Left forelimb (tissue), 1 donor: ENCODE data around the gene MED26.
A peak's percentile ranks its signal among the peaks of the same experiment; 100 is the strongest.
"Not testable (repeated sequence)": the region's sequence is repeated elsewhere in the genome, so short reads cannot be mapped to it uniquely, and the experiment has no call there.

Source experiments
- DNase-seq: peaks from one replicate; pipeline ENCODE4 v3.0.0-alpha.2; 2018; ENCODE audit warnings: low spot score

The MED26 gene

DNA sequence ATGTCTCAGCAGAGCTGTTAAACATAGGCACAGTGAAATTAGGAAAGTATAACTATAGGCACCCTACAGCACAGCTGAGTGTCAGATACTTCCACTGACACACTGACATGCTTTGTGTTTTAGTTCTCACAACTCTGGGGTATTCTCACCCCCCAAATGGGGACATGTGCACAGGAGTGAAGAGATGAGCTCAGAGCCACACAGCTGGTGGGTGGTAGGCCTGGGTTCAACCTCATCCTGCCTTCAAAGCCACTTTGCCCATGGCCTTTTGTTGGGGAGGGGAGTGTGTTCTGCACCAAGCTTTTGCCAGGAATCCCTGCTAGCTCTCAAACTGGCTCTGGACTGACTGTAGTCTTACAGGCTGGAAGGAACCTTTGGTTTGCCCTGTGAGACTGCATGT, 54.1 kb downstream of the MED26 start:
- DNase-seq = no peak

- DNase-seq = no peak
Observed at GRCh38 chr19:16573296-16573695, 54.7 kb downstream of the MED26 start.

DNA sequence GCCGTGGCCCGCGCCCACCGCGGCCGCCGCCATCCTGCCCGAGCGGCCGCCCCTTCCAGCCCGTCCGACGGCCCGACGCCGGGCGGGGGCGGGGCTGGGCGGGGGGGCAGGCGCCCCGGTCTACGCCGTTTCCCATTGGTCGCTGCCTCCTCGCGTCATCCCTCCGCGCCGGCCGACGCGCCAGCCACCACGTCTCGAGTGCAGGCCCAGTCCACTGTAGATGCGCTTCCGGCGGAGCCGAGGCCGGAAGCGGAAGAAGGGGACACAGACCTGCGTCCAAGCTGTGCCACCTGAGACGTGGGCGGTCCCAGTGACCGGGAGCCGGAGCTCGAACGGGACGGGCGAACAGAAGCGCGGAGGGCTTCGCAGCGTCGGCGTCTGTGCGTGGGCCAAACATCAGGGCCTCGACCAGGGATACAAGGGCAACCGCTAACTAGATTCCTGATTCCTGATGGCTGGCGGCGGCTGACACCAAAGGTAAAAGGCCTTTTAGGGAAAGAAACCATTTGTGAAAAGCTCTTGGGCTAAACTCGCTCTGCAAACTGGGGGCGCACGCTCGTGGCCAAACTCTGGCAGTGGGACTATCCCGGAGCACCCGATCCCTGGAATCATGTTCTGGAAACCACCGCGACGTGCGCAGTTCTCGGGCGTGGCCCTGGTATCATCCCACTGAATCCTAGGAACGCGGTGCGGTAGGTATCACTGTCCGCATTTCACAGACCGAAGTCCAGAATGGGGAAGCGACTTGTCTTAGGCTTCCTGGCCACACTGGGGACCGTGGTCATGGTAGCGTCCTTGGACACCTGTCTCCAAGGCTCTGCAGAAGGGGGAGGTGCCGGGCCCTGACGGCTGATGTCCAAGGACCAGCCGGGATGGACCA, 55.4 kb downstream of the MED26 start, which contains the start of gene SLC35E1:
Gene SLC35E1, minus strand, starts transcription at position 84 of the 880 bp plus-strand sequence. Its CDS starts 51 bp downstream, at position 33.
- peak; percentile 98 for DNase-seq

DNA sequence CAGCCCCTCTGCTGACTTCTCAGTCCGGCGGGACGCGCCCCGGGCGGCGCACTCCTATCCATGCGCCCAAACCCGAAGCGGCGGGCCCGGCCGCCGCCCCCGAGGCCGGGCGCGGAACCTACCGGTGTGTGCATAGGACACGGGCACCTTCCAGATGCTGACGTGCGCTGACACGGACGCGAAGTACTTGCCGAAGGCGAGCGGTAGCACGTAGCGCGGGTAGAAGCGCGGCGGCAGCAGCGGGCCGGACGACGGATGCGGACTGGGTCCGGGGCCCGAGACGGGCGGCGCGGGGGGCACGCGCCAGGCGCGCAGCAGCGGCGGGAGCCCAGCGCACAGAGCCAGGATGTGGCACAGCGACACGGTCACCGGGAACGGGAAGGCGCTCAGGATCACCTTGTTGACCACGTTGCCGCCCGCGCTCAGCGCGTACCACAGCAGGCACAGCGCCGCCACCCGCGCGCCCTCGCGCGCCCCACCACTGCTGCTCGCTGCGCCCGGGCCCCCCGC, 56.1 kb downstream of the MED26 start:
- DNase-seq = no peak

GRCh38 chr19:16571283-16571682, 56.7 kb downstream of the MED26 start:
- no peak for DNase-seq

DNA sequence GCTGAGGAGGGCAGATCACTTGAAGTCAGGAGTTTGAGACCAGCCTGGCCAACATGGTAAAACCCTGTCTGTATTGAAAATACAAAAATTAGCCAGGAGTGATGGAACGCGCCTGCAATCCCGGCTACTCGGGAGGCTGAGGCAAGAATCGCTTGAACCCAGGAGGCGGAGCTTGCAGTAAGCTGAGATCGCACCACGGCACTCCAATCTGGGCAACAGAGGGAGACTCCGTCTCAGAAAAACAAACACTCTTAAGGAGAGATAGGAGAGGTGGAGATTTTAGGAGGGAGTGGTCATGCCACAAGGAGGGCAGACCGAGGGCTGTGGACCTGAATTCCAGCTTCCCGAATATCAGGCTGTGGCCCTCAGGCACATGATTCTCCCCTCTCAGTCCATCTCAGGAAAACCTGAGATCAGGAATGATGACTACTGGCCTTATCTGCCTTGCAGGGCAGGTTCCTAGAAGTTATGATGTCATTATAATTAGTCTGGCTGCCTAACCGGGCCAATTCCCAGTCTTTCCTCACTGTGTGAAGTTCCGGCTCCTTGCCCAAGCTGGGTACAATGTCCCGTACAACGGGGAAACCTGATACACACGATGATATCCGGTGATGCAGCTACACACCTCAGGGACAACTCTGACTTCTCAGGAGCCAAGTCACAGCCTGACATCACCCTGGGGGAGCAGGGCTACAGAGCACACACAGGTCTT, 58.2 kb downstream of the MED26 start:
- no peak for DNase-seq

GRCh38 chr19:16566702-16567101, 61.3 kb downstream of the MED26 start:
- no peak for DNase-seq

- DNase-seq = no peak
Observed at GRCh38 chr19:16566161-16566560, 61.8 kb downstream of the MED26 start.

GRCh38 chr19:16564842-16565241, 63.2 kb downstream of the MED26 start:
- no peak for DNase-seq

GRCh38 chr19:16562608-16563025, 65.4 kb downstream of the MED26 start:
- no peak for DNase-seq

- DNase-seq = no peak
Observed at GRCh38 chr19:16561382-16561781, 66.6 kb downstream of the MED26 start.

- no peak for DNase-seq
Observed at GRCh38 chr19:16559780-16560276, 68.2 kb downstream of the MED26 start.

DNA sequence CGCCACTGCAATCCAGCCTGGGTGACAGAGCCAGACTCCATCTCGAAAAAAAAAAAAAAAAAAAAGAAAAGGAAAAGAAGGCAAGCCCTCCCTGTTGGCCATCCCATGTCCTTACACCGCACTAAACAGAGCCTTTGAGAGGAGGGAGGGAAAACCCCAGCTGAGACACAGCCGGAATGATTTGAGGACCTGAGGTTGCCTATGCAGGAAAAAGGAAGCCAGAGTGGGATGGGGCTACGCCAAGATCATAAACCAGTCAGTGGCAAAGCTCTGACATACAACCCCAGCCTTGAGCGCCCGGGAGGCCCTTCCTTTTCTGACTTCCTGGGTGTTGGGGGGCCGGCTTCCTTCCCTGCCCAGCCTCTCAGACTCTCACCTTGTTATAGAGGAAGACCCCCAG, 73.2 kb downstream of the MED26 start:
- DNase-seq = no peak

- not testable (repeated sequence) for DNase-seq
Observed at GRCh38 chr19:16551902-16552301, 76.1 kb downstream of the MED26 start.

- DNase-seq = no peak
Observed at GRCh38 chr19:16548956-16549355, 79.0 kb downstream of the MED26 start.

DNA sequence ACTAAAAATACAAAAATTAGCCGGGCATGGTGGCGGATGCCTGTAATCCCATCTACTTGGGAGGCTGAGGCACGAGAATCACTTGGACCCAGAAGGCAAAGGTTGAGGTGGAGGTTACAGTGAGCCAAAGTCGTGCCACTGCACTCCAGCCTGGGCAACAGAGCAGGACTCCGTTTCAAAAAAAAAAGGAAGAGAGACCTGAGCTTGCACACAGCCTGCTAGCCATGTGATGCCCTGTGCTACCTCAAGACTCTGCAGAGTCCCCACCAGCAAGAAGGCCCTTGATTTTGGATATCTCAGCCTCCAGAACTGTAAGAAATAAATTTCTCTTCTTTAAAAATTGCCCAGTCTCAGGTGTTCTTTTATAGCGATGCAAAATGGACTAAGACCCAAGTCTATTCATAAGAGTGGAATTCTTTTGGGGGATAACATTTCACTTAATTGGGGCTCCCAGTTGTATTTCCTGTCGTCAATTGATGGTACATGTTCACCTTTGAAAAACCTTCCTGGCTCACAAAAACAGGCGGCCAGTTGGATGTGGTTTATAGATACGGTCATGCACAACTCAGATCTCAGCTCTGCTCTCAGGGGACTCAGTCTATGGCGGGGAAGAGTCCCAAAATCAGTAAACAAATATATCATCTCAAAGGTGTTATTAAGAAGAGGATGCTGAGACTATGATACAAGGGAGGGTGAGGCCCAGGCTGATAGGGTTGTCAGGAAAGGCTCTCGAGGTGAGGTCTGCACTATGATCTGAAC, 83.4 kb downstream of the MED26 start:
- DNase-seq = no peak

GRCh38 chr19:16543734-16544133, 84.3 kb downstream of the MED26 start:
- DNase-seq = not testable (repeated sequence)

GRCh38 chr19:16542910-16543472, 85.0 kb downstream of the MED26 start:
- no peak for DNase-seq

DNA sequence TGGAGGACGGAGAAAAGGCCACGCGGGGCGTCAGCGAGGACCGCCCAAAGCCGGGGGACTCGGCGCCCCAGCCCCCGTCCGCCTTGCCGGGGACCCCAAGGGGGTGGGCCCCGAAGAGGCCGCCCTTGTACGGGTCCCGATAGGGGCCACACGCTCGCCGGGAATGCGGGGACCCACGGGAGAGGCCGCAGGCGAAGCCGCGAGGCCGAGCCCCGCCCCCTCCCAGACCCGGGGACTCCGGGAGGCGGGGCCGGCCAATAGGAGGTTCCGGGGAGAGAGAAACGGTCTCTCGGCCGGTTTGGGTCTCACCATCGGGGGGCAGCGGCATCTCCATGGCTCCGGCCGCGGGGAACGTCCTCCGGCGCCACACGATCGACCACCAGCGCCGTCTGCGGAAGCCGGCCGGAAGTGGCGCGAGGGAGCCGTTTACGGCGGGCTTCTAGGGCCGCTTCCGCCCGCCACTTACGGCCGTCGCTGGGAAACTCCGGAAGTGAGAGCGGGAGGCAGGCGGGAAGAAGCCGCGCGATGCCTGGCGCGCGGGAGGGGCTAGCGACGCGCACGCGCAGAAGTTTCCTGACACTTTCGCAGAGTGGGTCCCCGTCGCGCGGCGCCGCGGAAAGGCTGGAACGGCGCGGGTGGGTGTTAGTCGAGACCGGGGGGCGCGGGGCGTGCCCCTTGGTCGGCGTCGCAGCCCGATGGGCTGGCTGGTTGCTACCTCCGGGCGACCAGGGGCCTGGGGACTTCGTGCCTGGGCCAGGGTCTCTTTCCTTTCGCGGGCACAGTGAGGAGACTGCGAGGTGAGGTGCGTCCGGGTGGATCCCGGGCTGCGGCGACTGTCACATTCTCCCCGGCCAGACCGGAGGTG, 85.7 kb downstream of the MED26 start, which contains the start of gene CHERP:
Gene CHERP, minus strand, starts transcription at position 393 of the 865 bp plus-strand sequence. Its CDS starts 59 bp downstream, at position 334.
- peak; percentile 94 for DNase-seq

- DNase-seq = no peak
Observed at GRCh38 chr19:16541526-16542044, 86.4 kb downstream of the MED26 start.
